H9 (cell line): ENCODE data around the gene CLDN34. TPM values are rescaled to one million over a fixed set of nuclear protein-coding genes. Genes with fewer than 3 reads are reported as not detected.

Experiments
- DNase-seq: peaks from one replicate; pipeline ENCODE4 v3.0.0-alpha.2; 2017
- H2AFZ ChIP-seq: one replicate; pipeline ENCODE4 v1.6.1; 2013; ENCODE audit warnings: mild to moderate bottlenecking, low read length, control low read depth, moderate library complexity
- H2AK5ac ChIP-seq: 2 replicates; pipeline ENCODE4 v1.6.1; 2013; ENCODE audit warnings: low read length, control low read depth, mixed read lengths; ENCODE audit not compliant: insufficient read length
- H2BK120ac ChIP-seq: one replicate; pipeline ENCODE4 v1.6.1; 2013; ENCODE audit warnings: low read depth, mild to moderate bottlenecking, low read length, control low read depth, inconsistent platforms; ENCODE audit not compliant: poor library complexity, severe bottlenecking
- H2BK12ac ChIP-seq: 2 replicates; pipeline ENCODE4 v1.6.1; 2013; ENCODE audit warnings: low read length, control low read depth, mixed read lengths, low read depth; ENCODE audit not compliant: insufficient read length
- H2BK15ac ChIP-seq: 2 replicates; pipeline ENCODE4 v1.6.1; 2013; ENCODE audit warnings: low read depth, low read length, control low read depth
- H2BK20ac ChIP-seq: one replicate; pipeline ENCODE4 v1.6.1; 2013; ENCODE audit warnings: low read depth, mild to moderate bottlenecking, low read length, control low read depth, inconsistent platforms; ENCODE audit not compliant: poor library complexity, severe bottlenecking
- H2BK5ac ChIP-seq: 2 replicates; pipeline ENCODE4 v1.6.1; 2013; ENCODE audit warnings: low read length, control low read depth, mixed read lengths; ENCODE audit not compliant: insufficient read length
- H3K14ac ChIP-seq: 2 replicates; pipeline ENCODE4 v1.6.1; 2013; ENCODE audit warnings: low read length, control low read depth; ENCODE audit not compliant: insufficient read depth
- H3K18ac ChIP-seq: 2 replicates; pipeline ENCODE4 v1.6.1; 2013; ENCODE audit warnings: low read depth, mild to moderate bottlenecking, mixed read lengths, low read length, control low read depth; ENCODE audit not compliant: insufficient read length
- H3K23ac ChIP-seq: 2 replicates; pipeline ENCODE4 v1.6.1; 2013; ENCODE audit warnings: low read length, control low read depth, mixed read lengths, low read depth; ENCODE audit not compliant: insufficient read length
- H3K23me2 ChIP-seq: 2 replicates; pipeline ENCODE4 v1.6.1; 2013; ENCODE audit warnings: low read depth, mild to moderate bottlenecking, mixed read lengths, low read length, control low read depth; ENCODE audit not compliant: insufficient read length, poor library complexity, severe bottlenecking
- H3K27ac ChIP-seq: 2 replicates; pipeline ENCODE4 v1.5.1; 2013; ENCODE audit warnings: low read length, control low read depth, mixed read lengths, low read depth; ENCODE audit not compliant: insufficient read length
- H3K27me3 ChIP-seq: 2 replicates; pipeline ENCODE4 v1.6.1; 2013; ENCODE audit warnings: low read length, control low read depth, inconsistent platforms; ENCODE audit not compliant: insufficient read depth
- H3K4ac ChIP-seq: 2 replicates; pipeline ENCODE4 v1.6.1; 2013; ENCODE audit warnings: low read depth, mild to moderate bottlenecking, control low read depth, inconsistent platforms, low read length, moderate library complexity
- H3K4me1 ChIP-seq: 2 replicates; pipeline ENCODE4 v1.6.1; 2013; ENCODE audit warnings: low read length, control low read depth, inconsistent platforms; ENCODE audit not compliant: insufficient read depth
- H3K4me2 ChIP-seq: 2 replicates; pipeline ENCODE4 v1.6.1; 2013; ENCODE audit warnings: low read length, control low read depth, mixed read lengths; ENCODE audit not compliant: insufficient read length, insufficient read depth
- H3K56ac ChIP-seq: 2 replicates; pipeline ENCODE4 v1.6.1; 2013; ENCODE audit warnings: low read depth, mild to moderate bottlenecking, mixed read lengths, low read length, control low read depth; ENCODE audit not compliant: insufficient read length
- H3K79me1 ChIP-seq: 2 replicates; pipeline ENCODE4 v1.6.1; 2013; ENCODE audit warnings: low read depth, mild to moderate bottlenecking, moderate library complexity, low read length, control low read depth, inconsistent platforms; ENCODE audit not compliant: insufficient read depth, poor library complexity, severe bottlenecking
- H3K79me2 ChIP-seq: 2 replicates; pipeline ENCODE4 v1.6.1; 2013; ENCODE audit warnings: low read length, control low read depth, inconsistent platforms; ENCODE audit not compliant: insufficient read depth
- H3K9ac ChIP-seq: 2 replicates; pipeline ENCODE4 v1.6.1; 2013; ENCODE audit warnings: low read length, control low read depth, mixed read lengths; ENCODE audit not compliant: insufficient read length; ENCODE audit errors: extremely low read depth
- H3K9me3 ChIP-seq: one replicate; pipeline ENCODE4 v1.6.1; 2013; ENCODE audit warnings: low read depth, low read length, inconsistent platforms; ENCODE audit not compliant: control insufficient read depth
- H3T11ph ChIP-seq: one replicate; pipeline ENCODE4 v1.6.1; 2013; ENCODE audit warnings: mild to moderate bottlenecking, low read length, control low read depth, inconsistent platforms
- H4K20me1 ChIP-seq: one replicate; pipeline ENCODE4 v1.6.1; 2013; ENCODE audit not compliant: control insufficient read depth, insufficient read length, insufficient read depth
- H4K5ac ChIP-seq: 2 replicates; pipeline ENCODE4 v1.6.1; 2013; ENCODE audit warnings: low read depth, mild to moderate bottlenecking, mixed read lengths, low read length, control low read depth; ENCODE audit not compliant: insufficient read length
- H4K8ac ChIP-seq: replicated peaks from 2 replicates; pipeline ENCODE4 v1.6.1; 2013; ENCODE audit warnings: low read length, control low read depth, mixed read lengths, low read depth; ENCODE audit not compliant: insufficient read length
- H4K91ac ChIP-seq: 2 replicates; pipeline ENCODE4 v1.6.1; 2013; ENCODE audit warnings: low read depth, mild to moderate bottlenecking, moderate library complexity, mixed read lengths, low read length, control low read depth; ENCODE audit not compliant: insufficient read length
- H3K27ac Mint-ChIP-seq, 3 experiments: 2 replicates in 2 of 3; 3 replicates in 1 of 3; pipeline ENCODE4 v1.8.0; 2020 to 2021; ENCODE audit warnings: mixed read lengths in 3 of 3, mild to moderate bottlenecking in 1 of 3, moderate library complexity in 1 of 3
- H3K27me3 Mint-ChIP-seq: 2 replicates; pipeline ENCODE4 v1.8.0; 2021; ENCODE audit warnings: low read depth, mild to moderate bottlenecking, moderate library complexity, mixed read lengths
- H3K36me3 Mint-ChIP-seq, 3 experiments: 2 replicates in 2 of 3; 3 replicates in 1 of 3; pipeline ENCODE4 v1.8.0; 2020 to 2021; ENCODE audit warnings: low read depth in 3 of 3, mixed read lengths in 3 of 3; ENCODE audit not compliant: insufficient read depth in 1 of 3
- H3K4me1 Mint-ChIP-seq, 2 experiments: 2 replicates each; pipeline ENCODE4 v1.8.0; 2020; ENCODE audit warnings: mixed read lengths in 2 of 2
- H3K4me3 Mint-ChIP-seq, 2 experiments: 2 replicates in 1 of 2; 3 replicates in 1 of 2; pipeline ENCODE4 v1.8.0; 2020 to 2021; ENCODE audit warnings: mild to moderate bottlenecking in 2 of 2, mixed read lengths in 2 of 2, moderate library complexity in 1 of 2
- H3K9me3 Mint-ChIP-seq, 2 experiments: 2 replicates in 1 of 2; 3 replicates in 1 of 2; pipeline ENCODE4 v1.8.0; 2020; ENCODE audit warnings: mild to moderate bottlenecking in 2 of 2, mixed read lengths in 2 of 2, moderate library complexity in 1 of 2
- CTCF ChIP-seq: fragments of 200-600 bp; sonication (generic); conservative IDR thresholded peaks from 3 replicates; pipeline ENCODE4 v1.8.0; 2021; ENCODE audit warnings: antibody characterized with exemption, mild to moderate bottlenecking
- WGBS: extraction: QIAGEN DNeasy Blood & Tissue Kit; methylation state at CpG from one replicate; pipeline ENCODE4 v1.1.7; 2013; ENCODE audit warnings: missing lambda C conversion rate, low lambda C conversion rate, mixed read lengths; ENCODE audit not compliant: insufficient read length; ENCODE audit errors: extremely low coverage; 5-methylcytosine and 5-hydroxymethylcytosine counted together
- total RNA-seq: library from RNA; stranded (reverse); gene quantifications from 2 replicates; pipeline ENCODE4 v1.2.1, GENCODE V29; 2021

Gene CLDN34
- total RNA-seq, 1 experiment from 2014 or later, result 0.39 TPM

- Histone ChIP-seq H3K23me2 (peaks cover 6% of the 10 kb centered on the region), H3K27me3 (no peaks in the 10 kb centered on the region), H3K23ac (no peak overlapping the region), H4K8ac (no peak overlapping the region), H3T11ph (no peak overlapping the region), H4K20me1 (no peaks in the 10 kb centered on the region), H4K91ac (no peak overlapping the region), H3K4ac (no peak overlapping the region), H2BK12ac (no peak overlapping the region), H3K4me2 (peak overlapping the region; percentile 22), H2BK20ac (no peak overlapping the region), H2AFZ (no peak overlapping the region), H2BK5ac (no peak overlapping the region), H3K79me2 (peaks cover 2% of the 10 kb centered on the region; the same call in 1 of the 2 replicates), H3K4me1 (peaks cover 6% of the 10 kb centered on the region), H3K27ac (no peak overlapping the region), H3K79me1 (no peaks in the 10 kb centered on the region), H2BK15ac (no peak overlapping the region), H3K9ac (no peak overlapping the region), H3K9me3 (no peaks in the 10 kb centered on the region), H2AK5ac (no peak overlapping the region), H3K14ac (no peak overlapping the region), H3K18ac (no peak overlapping the region), H4K5ac (no peak overlapping the region), H2BK120ac (no peak overlapping the region), H3K56ac (no peak overlapping the region)
- DNase-seq, result no peak
- no peak for TF ChIP-seq CTCF
- Mint-ChIP-seq H3K27me3 (peaks cover 4% of the 10 kb centered on the region; the same call in 1 of the 2 replicates), H3K9me3 (peaks cover 39 to 50% of the 10 kb centered on the region in 2 experiments), H3K27ac (peak overlapping the region in 2 of 3 experiments; percentile 0 to 56; a peak in 1 of 7 replicates), H3K4me3 (peak overlapping the region; percentile 69 to 78), H3K4me1 (peaks cover 25 to 35% of the 10 kb centered on the region in 2 experiments), H3K36me3 (peaks cover 7 to 24% (median 16%) of the 10 kb centered on the region in 3 experiments; a peak in 5 of 7 replicates)
- no CpG with 5 or more reads among the region's 11 CpGs for WGBS
These were observed 49.5 kb downstream of the CLDN34 start for GRCh38 chrX:10016519-10017132.
